IMR-90 (cell line): ENCODE measurements around the gene KLHL29. TPM values are rescaled to one million over a fixed set of nuclear protein-coding genes. Genes with fewer than 3 reads are reported as not detected.

ENCODE experiments used
- ATAC-seq: fragments of 200-7000 bp; cut with Tn5 transposase; 2 replicates; pipeline ENCODE4 v1.9.1; 2020; ENCODE audit warnings: low read depth, mild to moderate bottlenecking, moderate library complexity
- BruUV-seq: library from RNA; stranded (reverse); fragments of 400-500 nt; replicated peaks from 2 replicates; lab custom pipeline; 2021; lab: Mats Ljungman, UMichigan
- CTCF ChIA-PET: fragments of 300-600 bp; formaldehyde crosslinking; extraction: SDS; loops from one replicate; lab custom pipeline; 2021; ENCODE audit warnings: antibody characterized with exemption; lab: Yijun Ruan, JAX
- POLR2A ChIA-PET: fragments of 300-600 bp; sonication (Branson Sonifier 250); formaldehyde crosslinking; loops from one replicate; lab custom pipeline; 2022; ENCODE audit warnings: antibody characterized with exemption; ENCODE audit not compliant: unreplicated experiment; lab: Charles Lee
- DNase-seq: peaks from one replicate; pipeline ENCODE4 v3.0.0; 2013
- H2AFZ ChIP-seq: replicated peaks from 2 replicates; pipeline ENCODE3; 2013; ENCODE audit warnings: low read length, mild to moderate bottlenecking; ENCODE audit not compliant: poor library complexity
- H2AK5ac ChIP-seq: 2 replicates; pipeline ENCODE4 v1.6.1; 2013; ENCODE audit warnings: low read depth, low read length, inconsistent platforms
- H2AK9ac ChIP-seq: replicated peaks from 2 replicates; pipeline ENCODE3; 2013; ENCODE audit warnings: mild to moderate bottlenecking, low read depth, low read length, moderate library complexity; ENCODE audit not compliant: poor library complexity
- H2BK120ac ChIP-seq: 2 replicates; pipeline ENCODE4 v1.6.1; 2013; ENCODE audit warnings: low read depth, low read length, inconsistent platforms
- H2BK15ac ChIP-seq: 3 replicates; pipeline ENCODE4 v1.6.1; 2013; ENCODE audit warnings: low read depth, low read length, inconsistent platforms
- H2BK20ac ChIP-seq: 2 replicates; pipeline ENCODE4 v1.6.1; 2013; ENCODE audit warnings: low read depth, mild to moderate bottlenecking, inconsistent platforms, low read length, moderate library complexity
- H2BK5ac ChIP-seq: 2 replicates; pipeline ENCODE4 v1.6.1; 2013; ENCODE audit warnings: mild to moderate bottlenecking, low read depth, low read length, inconsistent platforms; ENCODE audit not compliant: poor library complexity, severe bottlenecking
- H3K14ac ChIP-seq: replicated peaks from 2 replicates; pipeline ENCODE4 v1.6.1; 2013; ENCODE audit warnings: low read depth, low read length, inconsistent platforms
- H3K18ac ChIP-seq: 2 replicates; pipeline ENCODE4 v1.6.1; 2013; ENCODE audit warnings: low read depth, low read length, control low read depth
- H3K23ac ChIP-seq: 2 replicates; pipeline ENCODE4 v1.6.1; 2013; ENCODE audit warnings: low read depth, low read length, inconsistent platforms
- H3K27ac ChIP-seq: 2 replicates; pipeline ENCODE4 v1.5.1; 2013; ENCODE audit warnings: mild to moderate bottlenecking, control low read depth, low read length; ENCODE audit not compliant: insufficient read depth
- H3K27me3 ChIP-seq: 2 replicates; pipeline ENCODE4 v1.6.1; 2013; ENCODE audit warnings: low read length; ENCODE audit not compliant: control insufficient read depth, insufficient read depth
- H3K36me3 ChIP-seq: 2 replicates; pipeline ENCODE4 v1.6.1; 2013; ENCODE audit warnings: low read length, mixed read lengths; ENCODE audit not compliant: control insufficient read depth, insufficient read depth
- H3K4ac ChIP-seq: 2 replicates; pipeline ENCODE4 v1.6.1; 2013; ENCODE audit warnings: low read depth, low read length, inconsistent platforms
- H3K4me1 ChIP-seq: 2 replicates; pipeline ENCODE4 v1.6.1; 2013; ENCODE audit warnings: low read length, mixed read lengths; ENCODE audit not compliant: control insufficient read depth, insufficient read depth
- H3K4me2 ChIP-seq: 2 replicates; pipeline ENCODE4 v1.6.1; 2013; ENCODE audit warnings: low read depth, mild to moderate bottlenecking, control low read depth, low read length, moderate library complexity
- H3K4me3 ChIP-seq: 2 replicates; pipeline ENCODE4 v1.5.1; 2013; ENCODE audit warnings: low read depth, mild to moderate bottlenecking, control low read depth, low read length, moderate library complexity; ENCODE audit not compliant: insufficient read depth
- H3K56ac ChIP-seq: 2 replicates; pipeline ENCODE4 v1.6.1; 2013; ENCODE audit warnings: low read length, inconsistent platforms; ENCODE audit not compliant: insufficient read depth; ENCODE audit errors: extremely low read depth
- H3K79me1 ChIP-seq, 2 experiments: 2 replicates each; pipeline ENCODE4 v1.6.1; 2013; ENCODE audit warnings: low read length in 2 of 2, inconsistent platforms in 1 of 2, low read depth in 1 of 2
- H3K9ac ChIP-seq: 2 replicates; pipeline ENCODE4 v1.6.1; 2013; ENCODE audit warnings: low read depth, low read length, control low read depth
- H3K9me1 ChIP-seq: 2 replicates; pipeline ENCODE4 v1.6.1; 2013; ENCODE audit warnings: low read length, inconsistent platforms; ENCODE audit not compliant: insufficient read depth
- H3K9me3 ChIP-seq: 2 replicates; pipeline ENCODE4 v1.6.1; 2013; ENCODE audit warnings: low read length; ENCODE audit not compliant: control insufficient read depth, insufficient read depth
- H4K20me1 ChIP-seq: 2 replicates; pipeline ENCODE4 v1.6.1; 2013; ENCODE audit warnings: low read length, inconsistent platforms; ENCODE audit not compliant: insufficient read depth
- H4K5ac ChIP-seq: 2 replicates; pipeline ENCODE4 v1.6.1; 2013; ENCODE audit warnings: mild to moderate bottlenecking, low read depth, low read length, control low read depth
- H4K8ac ChIP-seq, 2 experiments: 2 replicates each; pipeline ENCODE4 v1.6.1; 2013; ENCODE audit warnings: low read depth in 2 of 2, low read length in 2 of 2, control low read depth in 1 of 2, inconsistent platforms in 1 of 2
- H4K91ac ChIP-seq: 2 replicates; pipeline ENCODE4 v1.6.1; 2013; ENCODE audit warnings: low read depth, low read length, inconsistent platforms; ENCODE audit not compliant: insufficient read depth
- BHLHE40 ChIP-seq: fragments of 150-350 bp; IDR thresholded peaks from 2 replicates; pipeline ENCODE4 v1.6.1; 2016; ENCODE audit warnings: mild to moderate bottlenecking, low read depth, low read length
- CEBPB ChIP-seq: IDR thresholded peaks from 2 replicates; pipeline ENCODE4 v1.6.1; 2012; ENCODE audit warnings: low read depth, low read length, improper control_type of control experiment
- CHD1 ChIP-seq: IDR thresholded peaks from 2 replicates; pipeline ENCODE4 v1.6.1; 2012; ENCODE audit warnings: low read depth, low read length, improper control_type of control experiment
- FOS ChIP-seq: fragments of 150-350 bp; IDR thresholded peaks from 2 replicates; pipeline ENCODE4 v1.6.1; 2016; ENCODE audit warnings: low read depth, low read length
- MAFK ChIP-seq: IDR thresholded peaks from 2 replicates; pipeline ENCODE4 v1.6.1; 2012; ENCODE audit warnings: low read depth, low read length, improper control_type of control experiment
- MAZ ChIP-seq: IDR thresholded peaks from 2 replicates; pipeline ENCODE4 v1.6.1; 2012; ENCODE audit warnings: low read depth, mild to moderate bottlenecking, low read length, improper control_type of control experiment, moderate library complexity, borderline replicate concordance
- MXI1 ChIP-seq: IDR thresholded peaks from 2 replicates; pipeline ENCODE4 v1.6.1; 2012; ENCODE audit warnings: low read depth, mild to moderate bottlenecking, low read length, moderate library complexity, borderline replicate concordance
- NFE2L2 ChIP-seq: fragments of 150-350 bp; IDR thresholded peaks from 2 replicates; pipeline ENCODE4 v1.6.1; 2016; ENCODE audit warnings: low read depth, mild to moderate bottlenecking, low read length
- POLR2A ChIP-seq: IDR thresholded peaks from 2 replicates; pipeline ENCODE4 v1.6.1; 2012; ENCODE audit warnings: mild to moderate bottlenecking, low read depth, low read length
- RAD21 ChIP-seq: IDR thresholded peaks from 2 replicates; pipeline ENCODE4 v1.6.1; 2012; ENCODE audit warnings: low read length, improper control_type of control experiment
- RCOR1 ChIP-seq: IDR thresholded peaks from 2 replicates; pipeline ENCODE4 v1.6.1; 2012; ENCODE audit warnings: mild to moderate bottlenecking, low read length, improper control_type of control experiment; ENCODE audit not compliant: insufficient replicate concordance
- RFX5 ChIP-seq: IDR thresholded peaks from 2 replicates; pipeline ENCODE4 v1.8.0; 2012; ENCODE audit warnings: low read depth, mild to moderate bottlenecking, low read length, moderate library complexity
- SMC3 ChIP-seq: fragments of 150-350 bp; IDR thresholded peaks from 2 replicates; pipeline ENCODE4 v1.6.1; 2016; ENCODE audit warnings: low read depth, mild to moderate bottlenecking, antibody characterized with exemption, low read length, moderate library complexity
- WGBS, 2 experiments: methylation state at CpG; one replicate each; pipeline versions ENCODE4 v1.1.5 to v1.1.7; 2013; ENCODE audit warnings: missing lambda C conversion rate in 2 of 2; ENCODE audit not compliant: insufficient read length in 1 of 2; ENCODE audit errors: extremely low coverage in 2 of 2; 5-methylcytosine and 5-hydroxymethylcytosine counted together
- dilution Hi-C: fragments of 300-500 bp; cut with HindIII; formaldehyde crosslinking; loops from one replicate; pipeline ENCODE4 v1.14.3; 2018; ENCODE audit warnings: low sequenced_read_pairs; ENCODE audit not compliant: unreplicated experiment
- in situ Hi-C: fragments of 300-500 bp; cut with MboI; formaldehyde crosslinking; loops from 3 replicates; pipeline ENCODE4 v1.14.3; 2019; ENCODE audit warnings: low sequenced_read_pairs, inconsistent platforms, mixed read lengths
- intact Hi-C: fragments of 100-400 bp; cut with micrococcal nuclease; formaldehyde crosslinking; loops from 2 replicates; pipeline ENCODE4 v1.10.0; 2022
- polyA plus RNA-seq, 3 experiments: library from polyadenylated mRNA; depleted of rRNA; stranded (reverse); fragments of >200 nt; gene quantifications; 2 replicates each; pipeline ENCODE4 v1.2.3, GENCODE V29; 2012; ENCODE audit warnings: low replicate concordance in 1 of 3
- total RNA-seq: library from RNA; depleted of rRNA; stranded (reverse); fragments of >200 nt; gene quantifications from 2 replicates; pipeline ENCODE4 v1.2.3, GENCODE V29; 2012
- TF ChIP-seq, protein P1 (sequence below): fragments of 150-350 bp; IDR thresholded peaks from 2 replicates; pipeline ENCODE4 v1.6.1; 2017; ENCODE audit warnings: mild to moderate bottlenecking, antibody characterized with exemption, low read length, low read depth
- TF ChIP-seq, protein P2 (sequence below): fragments of 150-350 bp; IDR thresholded peaks from 2 replicates; pipeline ENCODE4 v1.6.1; 2016; ENCODE audit warnings: low read depth, mild to moderate bottlenecking, low read length, moderate library complexity, borderline replicate concordance
- TF ChIP-seq, protein P3 (sequence below): conservative IDR thresholded peaks from 2 replicates; pipeline ENCODE4 v1.5.1; 2012; ENCODE audit warnings: mild to moderate bottlenecking, low read depth, low read length, improper control_type of control experiment

The KLHL29 gene
- total and polyA plus RNA-seq, 2 of the 4 experiments (the other 2 are of a cell fraction) = 2.0 to 8.0 TPM

DNA sequence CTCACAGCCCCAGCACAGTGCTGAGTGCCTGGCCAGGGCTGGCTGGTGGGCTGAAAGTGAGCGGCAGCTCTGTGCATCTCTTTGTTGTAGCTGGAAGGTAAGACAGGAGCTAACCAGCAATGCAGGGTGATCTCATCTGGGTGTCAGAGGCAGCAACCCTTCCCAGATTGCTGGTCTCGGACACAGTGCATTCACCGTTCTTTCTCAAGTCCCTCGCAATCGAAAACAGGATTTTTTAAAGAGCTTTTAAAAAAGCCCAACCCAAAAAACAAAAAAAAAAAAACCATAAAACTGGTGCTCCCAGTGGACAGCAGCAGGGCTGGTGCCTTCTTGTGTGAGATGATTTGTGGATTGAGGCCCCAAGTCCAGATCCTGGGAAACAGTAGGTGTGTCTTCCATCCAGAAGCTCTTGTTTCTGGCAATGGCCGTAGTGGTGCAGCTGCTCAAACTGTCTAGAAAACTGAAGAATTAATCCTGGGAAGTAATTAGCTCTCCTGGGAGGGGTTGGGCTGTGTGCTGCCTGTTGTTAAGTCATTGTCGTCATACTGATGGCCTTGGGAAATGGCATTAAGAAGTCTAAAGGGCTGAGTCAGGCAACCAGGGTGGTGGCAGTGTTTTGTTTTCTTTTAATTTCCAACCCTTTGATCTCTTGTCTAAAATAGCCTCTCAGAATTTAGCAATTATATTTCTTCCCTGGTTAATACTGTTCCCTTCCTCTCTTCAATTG, 156.7 kb downstream of the KLHL29 start:
- dilution Hi-C loops (no loop called here), intact Hi-C loops (no loop called here), in situ Hi-C loops (no loop called here)
- no peaks in the 10 kb centered on the region for H3K79me1 ChIP-seq
- no peak overlapping the region for H2AK5ac ChIP-seq
- H3K27me3 ChIP-seq = no peaks in the 10 kb centered on the region
- H4K8ac ChIP-seq = no peak overlapping the region
- H2BK20ac ChIP-seq = no peak overlapping the region
- H4K5ac ChIP-seq = no peak overlapping the region
- ATAC-seq (no peak), DNase-seq (no peak)
- no peak overlapping the region for H2BK120ac ChIP-seq
- no peak overlapping the region for H3K4ac ChIP-seq
- no peak overlapping the region for H3K4me3 ChIP-seq
- no peak overlapping the region for H3K9ac ChIP-seq
- ChIA-PET POLR2A (no interaction called here), CTCF (no interaction called here)
- no peaks in the 10 kb centered on the region for H3K36me3 ChIP-seq
- peaks cover 19% of the 10 kb centered on the region for H3K4me1 ChIP-seq
- no peak overlapping the region for H2BK5ac ChIP-seq
- no peak overlapping the region for H2AK9ac ChIP-seq
- no peak overlapping the region for H3K23ac ChIP-seq
- H3K56ac ChIP-seq = no peak overlapping the region
- H3K4me2 ChIP-seq = no peak overlapping the region
- H2AFZ ChIP-seq = no peak overlapping the region
- no peak overlapping the region for H3K14ac ChIP-seq
- BruUV-seq = no TSS peak
- no peak for TF ChIP-seq CHD1
- TF ChIP-seq RFX5 = no peak
- TF ChIP-seq MAFK = no peak
- TF ChIP-seq MXI1 = no peak
- TF ChIP-seq RAD21 = no peak
- no peak for TF ChIP-seq POLR2A
- TF ChIP-seq CEBPB = no peak
- no peak for TF ChIP-seq SMC3
- TF ChIP-seq RCOR1 = no peak
- no peak for TF ChIP-seq MAZ
- TF ChIP-seq, protein P1, sequence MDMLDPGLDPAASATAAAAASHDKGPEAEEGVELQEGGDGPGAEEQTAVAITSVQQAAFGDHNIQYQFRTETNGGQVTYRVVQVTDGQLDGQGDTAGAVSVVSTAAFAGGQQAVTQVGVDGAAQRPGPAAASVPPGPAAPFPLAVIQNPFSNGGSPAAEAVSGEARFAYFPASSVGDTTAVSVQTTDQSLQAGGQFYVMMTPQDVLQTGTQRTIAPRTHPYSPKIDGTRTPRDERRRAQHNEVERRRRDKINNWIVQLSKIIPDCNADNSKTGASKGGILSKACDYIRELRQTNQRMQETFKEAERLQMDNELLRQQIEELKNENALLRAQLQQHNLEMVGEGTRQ = no peak
- no peak for TF ChIP-seq FOS
- TF ChIP-seq, protein P2, sequence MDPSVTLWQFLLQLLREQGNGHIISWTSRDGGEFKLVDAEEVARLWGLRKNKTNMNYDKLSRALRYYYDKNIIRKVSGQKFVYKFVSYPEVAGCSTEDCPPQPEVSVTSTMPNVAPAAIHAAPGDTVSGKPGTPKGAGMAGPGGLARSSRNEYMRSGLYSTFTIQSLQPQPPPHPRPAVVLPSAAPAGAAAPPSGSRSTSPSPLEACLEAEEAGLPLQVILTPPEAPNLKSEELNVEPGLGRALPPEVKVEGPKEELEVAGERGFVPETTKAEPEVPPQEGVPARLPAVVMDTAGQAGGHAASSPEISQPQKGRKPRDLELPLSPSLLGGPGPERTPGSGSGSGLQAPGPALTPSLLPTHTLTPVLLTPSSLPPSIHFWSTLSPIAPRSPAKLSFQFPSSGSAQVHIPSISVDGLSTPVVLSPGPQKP = no peak
- no peak for TF ChIP-seq NFE2L2
- no peak for TF ChIP-seq BHLHE40
- TF ChIP-seq, protein P3, sequence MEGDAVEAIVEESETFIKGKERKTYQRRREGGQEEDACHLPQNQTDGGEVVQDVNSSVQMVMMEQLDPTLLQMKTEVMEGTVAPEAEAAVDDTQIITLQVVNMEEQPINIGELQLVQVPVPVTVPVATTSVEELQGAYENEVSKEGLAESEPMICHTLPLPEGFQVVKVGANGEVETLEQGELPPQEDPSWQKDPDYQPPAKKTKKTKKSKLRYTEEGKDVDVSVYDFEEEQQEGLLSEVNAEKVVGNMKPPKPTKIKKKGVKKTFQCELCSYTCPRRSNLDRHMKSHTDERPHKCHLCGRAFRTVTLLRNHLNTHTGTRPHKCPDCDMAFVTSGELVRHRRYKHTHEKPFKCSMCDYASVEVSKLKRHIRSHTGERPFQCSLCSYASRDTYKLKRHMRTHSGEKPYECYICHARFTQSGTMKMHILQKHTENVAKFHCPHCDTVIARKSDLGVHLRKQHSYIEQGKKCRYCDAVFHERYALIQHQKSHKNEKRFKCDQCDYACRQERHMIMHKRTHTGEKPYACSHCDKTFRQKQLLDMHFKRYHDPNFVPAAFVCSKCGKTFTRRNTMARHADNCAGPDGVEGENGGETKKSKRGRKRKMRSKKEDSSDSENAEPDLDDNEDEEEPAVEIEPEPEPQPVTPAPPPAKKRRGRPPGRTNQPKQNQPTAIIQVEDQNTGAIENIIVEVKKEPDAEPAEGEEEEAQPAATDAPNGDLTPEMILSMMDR = no peak
- peaks cover 7% of the 10 kb centered on the region; the same call in 1 of the 2 replicates for H3K9me1 ChIP-seq
- H4K91ac ChIP-seq = no peak overlapping the region
- H3K9me3 ChIP-seq = no peaks in the 10 kb centered on the region
- 100% methylated on average over 1 of the region's 7 CpGs; no CpG with 5 or more reads in 1 of the 2 experiments for WGBS, 2 experiments
- peaks cover 9% of the 10 kb centered on the region for H4K20me1 ChIP-seq
- no peak overlapping the region for H3K27ac ChIP-seq
- H3K18ac ChIP-seq = no peak overlapping the region
- no peak overlapping the region for H2BK15ac ChIP-seq
